SK-N-SH treated with all-trans-retinoic acid at 6 μM for 48 hours (cell line): Measurements from ENCODE around the gene SEMG2.

Source experiments
- ATAC-seq: fragments of 200-7000 bp; cut with Tn5 transposase; 3 replicates; pipeline ENCODE4 v1.9.1; 2020; ENCODE audit warnings: mild to moderate bottlenecking, moderate library complexity
- BACH2 ChIP-seq: fragments of 250-450 bp; sonication (Bioruptor Pico); IDR thresholded peaks from 2 replicates; pipeline ENCODE4 v1.9.0; 2021; ENCODE audit warnings: mild to moderate bottlenecking, borderline replicate concordance
- CREB5 ChIP-seq: fragments of 250-450 bp; sonication (Bioruptor Pico); IDR thresholded peaks from 2 replicates; pipeline ENCODE4 v1.5.1; 2020; ENCODE audit warnings: low read depth, mild to moderate bottlenecking, moderate library complexity
- CSDC2 ChIP-seq: fragments of 250-450 bp; sonication (Bioruptor Pico); IDR thresholded peaks from 2 replicates; pipeline ENCODE4 v1.5.0; 2020; ENCODE audit warnings: mild to moderate bottlenecking, moderate library complexity
- CSRNP3 ChIP-seq: fragments of 250-450 bp; sonication (Bioruptor Pico); IDR thresholded peaks from 2 replicates; pipeline ENCODE4 v1.5.1; 2021; ENCODE audit warnings: mild to moderate bottlenecking, moderate library complexity
- ESRRG ChIP-seq: fragments of 250-450 bp; sonication (Bioruptor Pico); IDR thresholded peaks from 2 replicates; pipeline ENCODE4 v1.6.1; 2021; ENCODE audit warnings: mild to moderate bottlenecking
- GLIS3 ChIP-seq: fragments of 250-450 bp; sonication (Bioruptor Pico); IDR thresholded peaks from 2 replicates; pipeline ENCODE4 v1.5.0; 2020; ENCODE audit warnings: mild to moderate bottlenecking, moderate library complexity
- ISL1 ChIP-seq: fragments of 250-450 bp; sonication (Bioruptor Pico); IDR thresholded peaks from 2 replicates; pipeline ENCODE4 v2.1.2; 2022; ENCODE audit warnings: mild to moderate bottlenecking, moderate library complexity
- OSR1 ChIP-seq: fragments of 250-450 bp; sonication (Bioruptor Pico); IDR thresholded peaks from 2 replicates; pipeline ENCODE4 v1.8.0; 2022; ENCODE audit warnings: moderate library complexity, mild to moderate bottlenecking, inconsistent platforms
- RARB ChIP-seq: fragments of 250-450 bp; sonication (Bioruptor Pico); IDR thresholded peaks from 2 replicates; pipeline ENCODE4 v1.8.0; 2021; ENCODE audit warnings: mild to moderate bottlenecking, moderate library complexity
- SNAI2 ChIP-seq: fragments of 250-450 bp; sonication (Bioruptor Pico); IDR thresholded peaks from 2 replicates; pipeline ENCODE4 v1.5.0; 2020; ENCODE audit warnings: mild to moderate bottlenecking, moderate library complexity
- TOX ChIP-seq: fragments of 250-450 bp; sonication (Bioruptor Pico); IDR thresholded peaks from 2 replicates; pipeline ENCODE4 v1.8.0; 2021; ENCODE audit warnings: mild to moderate bottlenecking, moderate library complexity, borderline replicate concordance
- ZC3H10 ChIP-seq: fragments of 250-450 bp; sonication (Bioruptor Pico); IDR thresholded peaks from 2 replicates; pipeline ENCODE4 v1.5.1; 2021; ENCODE audit warnings: mild to moderate bottlenecking, moderate library complexity
- ZFP3 ChIP-seq: fragments of 250-450 bp; sonication (Bioruptor Pico); IDR thresholded peaks from 2 replicates; pipeline ENCODE4 v1.5.0; 2020; ENCODE audit warnings: mild to moderate bottlenecking, moderate library complexity
- ZFP30 ChIP-seq: fragments of 450-650 bp; formaldehyde crosslinking; IDR thresholded peaks from 2 replicates; pipeline ENCODE4 v1.5.0; 2022; ENCODE audit warnings: mild to moderate bottlenecking, moderate library complexity
- ZNF70 ChIP-seq: fragments of 450-650 bp; formaldehyde crosslinking; IDR thresholded peaks from 2 replicates; pipeline ENCODE4 v1.5.0; 2020; ENCODE audit warnings: mild to moderate bottlenecking, moderate library complexity
- TF ChIP-seq, protein P1 (sequence below): fragments of 250-450 bp; sonication (Bioruptor Pico); IDR thresholded peaks from 2 replicates; pipeline ENCODE4 v1.8.0; 2021; ENCODE audit warnings: low read depth, mild to moderate bottlenecking, moderate library complexity, borderline replicate concordance
- TF ChIP-seq, protein P2 (sequence below): fragments of 250-450 bp; sonication (Bioruptor Pico); IDR thresholded peaks from 2 replicates; pipeline ENCODE4 v1.5.0; 2020; ENCODE audit warnings: mild to moderate bottlenecking, moderate library complexity
- TF ChIP-seq, protein P3 (sequence below): fragments of 250-450 bp; sonication (Bioruptor Pico); IDR thresholded peaks from 2 replicates; pipeline ENCODE4 v1.8.0; 2020; ENCODE audit warnings: mild to moderate bottlenecking, moderate library complexity, borderline replicate concordance

The SEMG2 gene, protein sequence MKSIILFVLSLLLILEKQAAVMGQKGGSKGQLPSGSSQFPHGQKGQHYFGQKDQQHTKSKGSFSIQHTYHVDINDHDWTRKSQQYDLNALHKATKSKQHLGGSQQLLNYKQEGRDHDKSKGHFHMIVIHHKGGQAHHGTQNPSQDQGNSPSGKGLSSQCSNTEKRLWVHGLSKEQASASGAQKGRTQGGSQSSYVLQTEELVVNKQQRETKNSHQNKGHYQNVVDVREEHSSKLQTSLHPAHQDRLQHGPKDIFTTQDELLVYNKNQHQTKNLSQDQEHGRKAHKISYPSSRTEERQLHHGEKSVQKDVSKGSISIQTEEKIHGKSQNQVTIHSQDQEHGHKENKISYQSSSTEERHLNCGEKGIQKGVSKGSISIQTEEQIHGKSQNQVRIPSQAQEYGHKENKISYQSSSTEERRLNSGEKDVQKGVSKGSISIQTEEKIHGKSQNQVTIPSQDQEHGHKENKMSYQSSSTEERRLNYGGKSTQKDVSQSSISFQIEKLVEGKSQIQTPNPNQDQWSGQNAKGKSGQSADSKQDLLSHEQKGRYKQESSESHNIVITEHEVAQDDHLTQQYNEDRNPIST

GRCh38 chr20:45221076-45221475, at the start of gene SEMG2:
Gene SEMG2, plus strand, starts transcription at chr20:45221373. Its CDS starts 17 bp downstream, at chr20:45221390.
- no peak for ATAC-seq
- TF ChIP-seq, protein P1, sequence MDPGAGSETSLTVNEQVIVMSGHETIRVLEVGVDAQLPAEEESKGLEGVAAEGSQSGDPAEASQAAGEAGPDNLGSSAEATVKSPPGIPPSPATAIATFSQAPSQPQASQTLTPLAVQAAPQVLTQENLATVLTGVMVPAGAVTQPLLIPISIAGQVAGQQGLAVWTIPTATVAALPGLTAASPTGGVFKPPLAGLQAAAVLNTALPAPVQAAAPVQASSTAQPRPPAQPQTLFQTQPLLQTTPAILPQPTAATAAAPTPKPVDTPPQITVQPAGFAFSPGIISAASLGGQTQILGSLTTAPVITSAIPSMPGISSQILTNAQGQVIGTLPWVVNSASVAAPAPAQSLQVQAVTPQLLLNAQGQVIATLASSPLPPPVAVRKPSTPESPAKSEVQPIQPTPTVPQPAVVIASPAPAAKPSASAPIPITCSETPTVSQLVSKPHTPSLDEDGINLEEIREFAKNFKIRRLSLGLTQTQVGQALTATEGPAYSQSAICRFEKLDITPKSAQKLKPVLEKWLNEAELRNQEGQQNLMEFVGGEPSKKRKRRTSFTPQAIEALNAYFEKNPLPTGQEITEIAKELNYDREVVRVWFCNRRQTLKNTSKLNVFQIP (CRISPR knock-in tag): no peak
- no peak for TF ChIP-seq TOX (CRISPR knock-in tag)
- no peak for TF ChIP-seq BACH2 (CRISPR knock-in tag)
- TF ChIP-seq ISL1 (CRISPR knock-in tag): no peak
- no peak for TF ChIP-seq RARB
- TF ChIP-seq ZC3H10 (CRISPR knock-in tag): no peak
- no peak for TF ChIP-seq ZFP30 (CRISPR knock-in tag)
- no peak for TF ChIP-seq GLIS3 (CRISPR knock-in tag)
- no peak for TF ChIP-seq ZFP3 (CRISPR knock-in tag)
- TF ChIP-seq, protein P2, sequence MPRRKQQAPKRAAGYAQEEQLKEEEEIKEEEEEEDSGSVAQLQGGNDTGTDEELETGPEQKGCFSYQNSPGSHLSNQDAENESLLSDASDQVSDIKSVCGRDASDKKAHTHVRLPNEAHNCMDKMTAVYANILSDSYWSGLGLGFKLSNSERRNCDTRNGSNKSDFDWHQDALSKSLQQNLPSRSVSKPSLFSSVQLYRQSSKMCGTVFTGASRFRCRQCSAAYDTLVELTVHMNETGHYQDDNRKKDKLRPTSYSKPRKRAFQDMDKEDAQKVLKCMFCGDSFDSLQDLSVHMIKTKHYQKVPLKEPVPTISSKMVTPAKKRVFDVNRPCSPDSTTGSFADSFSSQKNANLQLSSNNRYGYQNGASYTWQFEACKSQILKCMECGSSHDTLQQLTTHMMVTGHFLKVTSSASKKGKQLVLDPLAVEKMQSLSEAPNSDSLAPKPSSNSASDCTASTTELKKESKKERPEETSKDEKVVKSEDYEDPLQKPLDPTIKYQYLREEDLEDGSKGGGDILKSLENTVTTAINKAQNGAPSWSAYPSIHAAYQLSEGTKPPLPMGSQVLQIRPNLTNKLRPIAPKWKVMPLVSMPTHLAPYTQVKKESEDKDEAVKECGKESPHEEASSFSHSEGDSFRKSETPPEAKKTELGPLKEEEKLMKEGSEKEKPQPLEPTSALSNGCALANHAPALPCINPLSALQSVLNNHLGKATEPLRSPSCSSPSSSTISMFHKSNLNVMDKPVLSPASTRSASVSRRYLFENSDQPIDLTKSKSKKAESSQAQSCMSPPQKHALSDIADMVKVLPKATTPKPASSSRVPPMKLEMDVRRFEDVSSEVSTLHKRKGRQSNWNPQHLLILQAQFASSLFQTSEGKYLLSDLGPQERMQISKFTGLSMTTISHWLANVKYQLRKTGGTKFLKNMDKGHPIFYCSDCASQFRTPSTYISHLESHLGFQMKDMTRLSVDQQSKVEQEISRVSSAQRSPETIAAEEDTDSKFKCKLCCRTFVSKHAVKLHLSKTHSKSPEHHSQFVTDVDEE (CRISPR knock-in tag): no peak
- TF ChIP-seq, all 23 proteins: peak for 0

DNA sequence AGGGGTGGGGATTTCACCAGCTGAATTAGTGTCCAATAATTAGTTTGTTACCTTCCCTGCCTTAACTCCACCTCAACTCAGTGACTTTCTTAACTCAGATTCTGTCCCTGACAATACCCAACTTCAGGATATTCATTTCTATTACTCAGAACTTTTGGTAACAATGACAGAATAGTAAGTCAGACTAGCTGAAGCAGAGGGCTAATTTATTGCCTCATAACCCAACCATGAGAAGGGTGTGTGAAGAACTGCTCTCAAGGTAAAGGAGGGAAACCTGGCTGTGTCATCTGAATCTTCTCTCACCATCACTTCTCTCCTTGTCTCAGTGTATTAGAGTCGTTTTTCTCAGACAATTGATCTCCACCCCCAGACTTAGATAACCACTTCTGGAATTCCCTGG, 47.7 kb upstream of the SEMG2 start:
- ATAC-seq: no peak

More for the DNA sequence above, 47.7 kb upstream of the SEMG2 start:
- TF ChIP-seq ZFP3 (CRISPR knock-in tag) (no peak), SNAI2 (no peak), BACH2 (CRISPR knock-in tag) (no peak), ZFP30 (CRISPR knock-in tag) (no peak), ZC3H10 (CRISPR knock-in tag) (no peak), OSR1 (no peak), ESRRG (CRISPR knock-in tag) (no peak), CSDC2 (CRISPR knock-in tag) (no peak), CSRNP3 (CRISPR knock-in tag) (no peak), RARB (no peak), CREB5 (no peak), ZNF70 (CRISPR knock-in tag) (no peak), ISL1 (CRISPR knock-in tag) (no peak), GLIS3 (CRISPR knock-in tag) (no peak)
- TF ChIP-seq, protein P3, sequence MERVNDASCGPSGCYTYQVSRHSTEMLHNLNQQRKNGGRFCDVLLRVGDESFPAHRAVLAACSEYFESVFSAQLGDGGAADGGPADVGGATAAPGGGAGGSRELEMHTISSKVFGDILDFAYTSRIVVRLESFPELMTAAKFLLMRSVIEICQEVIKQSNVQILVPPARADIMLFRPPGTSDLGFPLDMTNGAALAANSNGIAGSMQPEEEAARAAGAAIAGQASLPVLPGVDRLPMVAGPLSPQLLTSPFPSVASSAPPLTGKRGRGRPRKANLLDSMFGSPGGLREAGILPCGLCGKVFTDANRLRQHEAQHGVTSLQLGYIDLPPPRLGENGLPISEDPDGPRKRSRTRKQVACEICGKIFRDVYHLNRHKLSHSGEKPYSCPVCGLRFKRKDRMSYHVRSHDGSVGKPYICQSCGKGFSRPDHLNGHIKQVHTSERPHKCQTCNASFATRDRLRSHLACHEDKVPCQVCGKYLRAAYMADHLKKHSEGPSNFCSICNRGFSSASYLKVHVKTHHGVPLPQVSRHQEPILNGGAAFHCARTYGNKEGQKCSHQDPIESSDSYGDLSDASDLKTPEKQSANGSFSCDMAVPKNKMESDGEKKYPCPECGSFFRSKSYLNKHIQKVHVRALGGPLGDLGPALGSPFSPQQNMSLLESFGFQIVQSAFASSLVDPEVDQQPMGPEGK: no peak
- TF ChIP-seq, protein P2 (CRISPR knock-in tag): no peak
- TF ChIP-seq, protein P1 (CRISPR knock-in tag): no peak
